Stomach (tissue), 9 donors: ENCODE measurements around the gene FRMD5. TPM values are rescaled to one million over a fixed set of nuclear protein-coding genes. Genes with fewer than 3 reads are reported as not detected.

Experiments used
- DNase-seq, 2 donors: peaks; one replicate each; pipeline versions ENCODE4 v3.0.0 to v3.0.0-alpha.2; 2013 to 2019
- H3K27ac ChIP-seq, 5 donors: fragments of 200-600 bp in 4 of 5; sonication (generic) in 4 of 5; one replicate each; pipeline ENCODE4 v1.5.1; 2013 to 2019; ENCODE audit warnings: mild to moderate bottlenecking in 1 of 5, moderate library complexity in 1 of 5
- H3K27me3 ChIP-seq, 3 donors: fragments of 200-600 bp; sonication (generic); one replicate each; pipeline ENCODE4 v1.5.1; 2017 to 2019; ENCODE audit warnings: mixed run types in 1 of 3
- H3K36me3 ChIP-seq, 4 donors: fragments of 200-600 bp; sonication (generic); 1 replicate in 3 of 4; 2 replicates in 1 of 4; pipeline ENCODE4 v1.5.1; 2016 to 2019
- H3K4me1 ChIP-seq, 4 donors: fragments of 200-600 bp; sonication (generic); one replicate each; pipeline ENCODE4 v1.5.1; 2016 to 2019
- H3K4me3 ChIP-seq, 4 donors: fragments of 200-600 bp; sonication (generic) in 3 of 4; one replicate each; pipeline ENCODE4 v1.5.1; 2016 to 2019; ENCODE audit warnings: mild to moderate bottlenecking in 1 of 4
- H3K9me3 ChIP-seq, 4 donors: fragments of 200-600 bp; sonication (generic); one replicate each; pipeline ENCODE4 v1.5.1; 2016 to 2019
- CTCF ChIP-seq, 7 experiments: fragments of 450-650 bp in 4 of 7; fragments of 200-600 bp in 3 of 7; sonication (generic) in 3 of 7; IDR thresholded peaks; one replicate each; pipeline ENCODE4 v1.5.1; 2016 to 2019; ENCODE audit warnings: antibody characterized with exemption in 7 of 7, control low read depth in 2 of 7, mild to moderate bottlenecking in 1 of 7
- EP300 ChIP-seq: sonication (generic); formaldehyde crosslinking; IDR thresholded peaks from one replicate; pipeline ENCODE4 v1.6.1; 2017; ENCODE audit warnings: antibody characterized with exemption
- POLR2A ChIP-seq, 4 donors: fragments of 450-650 bp; IDR thresholded peaks; one replicate each; pipeline ENCODE4 v1.6.1; 2016; ENCODE audit warnings: antibody characterized with exemption in 4 of 4, control low read depth in 2 of 4, mild to moderate bottlenecking in 1 of 4, moderate library complexity in 1 of 4
- POLR2AphosphoS5 ChIP-seq, 3 donors: sonication (generic); formaldehyde crosslinking; IDR thresholded peaks; one replicate each; pipeline ENCODE4 v1.6.1; 2016; ENCODE audit warnings: antibody characterized with exemption in 3 of 3
- WGBS, 5 donors: extraction: QIAGEN DNeasy Blood & Tissue Kit in 3 of 5; methylation state at CpG; one replicate each; pipeline versions ENCODE4 v1.1.5 to v1.1.7; 2013 to 2018; 5-methylcytosine and 5-hydroxymethylcytosine counted together
- intact Hi-C: fragments of 100-400 bp; cut with DNase I; formaldehyde crosslinking; loops from one replicate; pipeline ENCODE4 v1.15.1; 2023; ENCODE audit warnings: low total_unique reads
- polyA plus RNA-seq, 3 donors: library from polyadenylated mRNA; stranded (reverse); fragments of 200-250 nt; gene quantifications; one replicate each; pipeline ENCODE4 v1.2.3, GENCODE V29; 2013
- total RNA-seq, 5 donors: library from RNA; depleted of rRNA; stranded (reverse); fragments of >200 nt; gene quantifications; one replicate each; pipeline versions ENCODE4 v1.1.0 to v1.2.3, GENCODE V29; 2014 to 2016
- donor health status: healthy with polysubstance abuse.
- donor health status: Bipolar disorder and iron deficiency.
- donor health status: healthy.

FRMD5 gene
- total and polyA plus RNA-seq, 8 donors = 0.40 to 13.0 (median 2.5) TPM

GRCh38 chr15:43930079-43930478 lies 265.0 kb downstream of the FRMD5 start:
- intact Hi-C loops = no loop called here
- no peak overlapping the region for H3K4me3 ChIP-seq
- H3K36me3 ChIP-seq = no peaks in the 10 kb centered on the region
- no peaks in the 10 kb centered on the region for H3K4me1 ChIP-seq
- no peak for DNase-seq
- H3K9me3 ChIP-seq = no peaks in the 10 kb centered on the region
- WGBS, 5 donors = 16 to 41% (median 37%) methylated on average over 2 of the region's 2 CpGs
- no peak overlapping the region for H3K27ac ChIP-seq
- TF ChIP-seq POLR2A (IDR thresholded peaks at IDR 0.05) (no peak), POLR2AphosphoS5 (IDR thresholded peaks at IDR 0.05) (no peak), CTCF (IDR thresholded peaks at IDR 0.05) (no peak), EP300 (no peak)
- H3K27me3 ChIP-seq = peaks cover 0 to 6% (median 0%) of the 10 kb centered on the region in 3 donors

GRCh38 chr15:43928152-43928551 lies 266.9 kb downstream of the FRMD5 start:
- TF ChIP-seq POLR2A (IDR thresholded peaks at IDR 0.05) (no peak), CTCF (IDR thresholded peaks at IDR 0.05) (no peak), EP300 (no peak), POLR2AphosphoS5 (IDR thresholded peaks at IDR 0.05) (no peak)
- peaks cover 0 to 4% (median 0%) of the 10 kb centered on the region in 3 donors for H3K27me3 ChIP-seq
- H3K36me3 ChIP-seq = no peaks in the 10 kb centered on the region
- WGBS, 5 donors = 73 to 82% (median 80%) methylated on average over 5 of the region's 5 CpGs
- no peak overlapping the region for H3K4me3 ChIP-seq
- no peak for DNase-seq
- H3K9me3 ChIP-seq = no peaks in the 10 kb centered on the region
- H3K27ac ChIP-seq = no peak overlapping the region
- intact Hi-C loops = no loop called here
- no peaks in the 10 kb centered on the region for H3K4me1 ChIP-seq

- DNase-seq = no peak
- H3K36me3 ChIP-seq = no peaks in the 10 kb centered on the region
- H3K27me3 ChIP-seq = no peaks in the 10 kb centered on the region
- TF ChIP-seq CTCF (IDR thresholded peaks at IDR 0.05) (no peak), POLR2A (IDR thresholded peaks at IDR 0.05) (no peak)
- H3K27ac ChIP-seq = no peak overlapping the region
- 63 to 75% (median 67%) methylated on average over 4 of the region's 4 CpGs for WGBS, 5 donors
- H3K4me3 ChIP-seq = no peak overlapping the region
- intact Hi-C loops = no loop called here
- H3K4me1 ChIP-seq = no peaks in the 10 kb centered on the region
- no peaks in the 10 kb centered on the region for H3K9me3 ChIP-seq
These were observed 267.9 kb downstream of the FRMD5 start for GRCh38 chr15:43927203-43927602.

- no peak overlapping the region for H3K4me3 ChIP-seq
- H3K9me3 ChIP-seq = no peaks in the 10 kb centered on the region
- no peak overlapping the region for H3K27ac ChIP-seq
- TF ChIP-seq POLR2A (IDR thresholded peaks at IDR 0.05) (no peak), POLR2AphosphoS5 (IDR thresholded peaks at IDR 0.05) (no peak), EP300 (no peak), CTCF (IDR thresholded peaks at IDR 0.05) (no peak)
- H3K36me3 ChIP-seq = no peaks in the 10 kb centered on the region
- 92 to 99% (median 97%) methylated on average over 4 of the region's 4 CpGs for WGBS, 5 donors
- intact Hi-C loops = no loop called here
- peaks cover 0 to 10% (median 0%) of the 10 kb centered on the region in 4 donors for H3K4me1 ChIP-seq
- H3K27me3 ChIP-seq = no peaks in the 10 kb centered on the region
- DNase-seq = no peak
These were observed 271.5 kb downstream of the FRMD5 start for GRCh38 chr15:43923553-43923952.
